ENCODE data around the gene KRT32. TPM values are rescaled to one million over a fixed set of nuclear protein-coding genes. Genes with fewer than 3 reads are reported as not detected.

Gene KRT32
- total RNA-seq, 1 donor from 2014 or later, result 0.17 TPM

DNA sequence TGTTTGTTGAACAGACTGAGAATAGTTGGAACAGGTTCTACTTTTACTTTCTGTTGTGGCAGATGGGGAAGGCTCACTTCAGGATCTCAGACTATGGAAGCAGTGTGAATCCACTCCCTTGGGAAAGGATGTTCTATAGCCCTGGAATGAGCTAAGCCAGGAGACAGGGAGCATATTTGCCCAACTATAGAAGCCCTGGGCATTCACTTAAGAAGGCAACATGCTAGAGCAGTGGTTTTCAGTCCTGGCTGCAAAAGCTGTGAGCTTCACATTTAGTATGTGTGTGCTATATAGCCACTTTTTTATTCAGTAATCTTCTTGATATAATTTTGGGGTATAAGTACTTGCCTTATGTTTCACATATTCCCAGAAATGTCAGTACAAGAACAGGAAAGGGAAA, 1.2 kb upstream of the KRT32 start:
- TF ChIP-seq CTCF (conservative IDR thresholded peaks at IDR 0.05), result no peak
- Mint-ChIP-seq H3K27ac (no peak overlapping the region), H3K9me3 (peaks cover 11% of the 10 kb centered on the region), H3K36me3 (no peaks in the 10 kb centered on the region), H3K27me3 (peaks cover 2% of the 10 kb centered on the region), H3K4me3 (no peak overlapping the region), H3K4me1 (ENCODE audit: unreplicated experiment) (peaks cover 6% of the 10 kb centered on the region)
- no peak for DNase-seq (ENCODE audit: extremely low spot score, unreplicated experiment)

DNA sequence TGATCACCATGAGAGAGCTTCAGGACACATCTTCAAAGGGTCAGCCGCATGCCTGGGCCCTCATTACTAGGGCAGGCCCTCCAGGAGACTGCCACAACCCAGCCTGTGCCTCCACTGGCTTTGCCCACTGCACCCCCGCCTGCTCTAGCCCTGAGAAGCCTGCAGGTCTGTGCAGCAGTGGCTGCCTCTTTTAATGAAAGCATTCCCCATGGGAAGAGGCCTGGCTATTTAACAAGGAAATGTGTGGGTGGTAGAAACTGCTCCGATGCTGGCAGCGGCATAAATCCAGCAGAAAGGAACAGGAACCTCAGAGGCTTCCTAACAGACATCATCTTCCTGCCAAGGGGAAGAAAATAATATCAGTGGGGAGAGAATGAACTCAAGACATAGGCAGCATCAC, 375 bp upstream of the KRT32 start:
- TF ChIP-seq CTCF (conservative IDR thresholded peaks at IDR 0.05), result no peak
- Mint-ChIP-seq H3K9me3 (peaks cover 6% of the 10 kb centered on the region), H3K4me3 (no peak overlapping the region), H3K4me1 (ENCODE audit: unreplicated experiment) (peaks cover 6% of the 10 kb centered on the region), H3K27ac (no peak overlapping the region), H3K36me3 (no peaks in the 10 kb centered on the region), H3K27me3 (peaks cover 2% of the 10 kb centered on the region)
- DNase-seq (ENCODE audit: extremely low spot score, unreplicated experiment), result no peak

DNA sequence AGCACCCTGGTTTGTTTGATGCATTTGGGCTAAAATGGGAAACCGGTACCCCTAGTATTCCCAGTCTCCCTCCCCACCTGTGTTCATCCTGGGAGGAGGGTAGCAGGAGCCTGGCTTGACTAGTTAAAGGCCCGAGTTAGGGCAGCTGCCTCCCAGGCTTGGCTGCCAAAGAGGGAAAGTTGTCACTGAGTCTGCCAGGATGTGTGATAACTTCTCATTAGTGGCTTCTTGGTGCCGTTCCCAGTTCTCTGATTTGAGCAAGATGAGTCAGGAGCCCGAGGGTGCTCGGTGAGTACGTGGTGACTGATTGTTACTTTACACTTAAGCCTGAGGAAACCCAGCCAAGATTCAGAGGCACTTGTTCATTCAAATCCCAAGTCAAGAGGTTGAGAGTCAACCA, 2.5 kb downstream of the KRT32 start:
- H3K4me3 Mint-ChIP-seq, result peak overlapping the region; percentile 60
- H3K9me3 Mint-ChIP-seq, result peaks cover 6% of the 10 kb centered on the region
- peaks cover 10% of the 10 kb centered on the region for H3K4me1 Mint-ChIP-seq (ENCODE audit: unreplicated experiment)
- no peaks in the 10 kb centered on the region for H3K36me3 Mint-ChIP-seq
- no peak for TF ChIP-seq CTCF (conservative IDR thresholded peaks at IDR 0.05)
- H3K27ac Mint-ChIP-seq, result peak overlapping the region; percentile 80
- peaks cover 2% of the 10 kb centered on the region for H3K27me3 Mint-ChIP-seq
- DNase-seq (ENCODE audit: extremely low spot score, unreplicated experiment), result no peak

- H3K27ac Mint-ChIP-seq, result no peak overlapping the region
- no peaks in the 10 kb centered on the region for H3K36me3 Mint-ChIP-seq
- peaks cover 10% of the 10 kb centered on the region for H3K4me1 Mint-ChIP-seq (ENCODE audit: unreplicated experiment)
- no peak overlapping the region for H3K4me3 Mint-ChIP-seq
- H3K27me3 Mint-ChIP-seq, result peaks cover 2% of the 10 kb centered on the region
- peaks cover 6% of the 10 kb centered on the region for H3K9me3 Mint-ChIP-seq
- no peak for DNase-seq (ENCODE audit: extremely low spot score, unreplicated experiment)
- TF ChIP-seq CTCF (conservative IDR thresholded peaks at IDR 0.05), result no peak
These were observed 3.0 kb downstream of the KRT32 start for GRCh38 chr17:41464173-41464572.

GRCh38 chr17:41463746-41464145, 3.4 kb downstream of the KRT32 start:
- no peak for TF ChIP-seq CTCF (conservative IDR thresholded peaks at IDR 0.05)
- Mint-ChIP-seq H3K27me3 (peaks cover 2% of the 10 kb centered on the region), H3K27ac (no peak overlapping the region), H3K36me3 (no peaks in the 10 kb centered on the region), H3K4me3 (no peak overlapping the region), H3K9me3 (peaks cover 6% of the 10 kb centered on the region), H3K4me1 (ENCODE audit: unreplicated experiment) (peaks cover 10% of the 10 kb centered on the region)
- DNase-seq (ENCODE audit: extremely low spot score, unreplicated experiment), result no peak

DNA sequence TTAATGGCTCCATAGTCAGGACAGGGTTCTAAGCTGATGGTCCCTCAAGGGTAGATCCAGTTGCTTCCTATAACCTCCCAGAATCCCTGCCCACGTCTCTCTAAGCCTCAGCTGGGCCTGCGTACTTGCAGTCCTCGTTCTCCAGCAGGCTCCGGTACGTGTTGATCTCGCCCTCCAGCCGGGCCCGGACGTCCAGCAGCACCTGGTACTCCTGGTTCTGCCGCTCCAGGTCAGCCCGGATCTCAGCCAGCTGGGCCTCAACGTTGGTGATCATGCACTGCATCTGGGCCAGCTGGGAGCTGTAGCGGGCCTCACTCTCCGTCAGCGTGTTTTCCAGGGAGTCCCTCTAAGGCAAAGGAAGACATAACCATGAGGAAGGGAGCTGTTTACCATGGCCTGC, 4.5 kb downstream of the KRT32 start:
- no peak for DNase-seq (ENCODE audit: extremely low spot score, unreplicated experiment)
- TF ChIP-seq CTCF (conservative IDR thresholded peaks at IDR 0.05), result no peak
- no peak overlapping the region for H3K27ac Mint-ChIP-seq
- H3K27me3 Mint-ChIP-seq, result peaks cover 2% of the 10 kb centered on the region
- no peak overlapping the region for H3K4me3 Mint-ChIP-seq
- no peaks in the 10 kb centered on the region for H3K36me3 Mint-ChIP-seq
- peaks cover 6% of the 10 kb centered on the region for H3K9me3 Mint-ChIP-seq
- H3K4me1 Mint-ChIP-seq (ENCODE audit: unreplicated experiment), result peaks cover 10% of the 10 kb centered on the region

Measured in type B pancreatic cell (in vitro differentiated cells).